Transverse colon (tissue), 4 donors: ENCODE measurements around the gene HELZ2. TPM values are rescaled to one million over a fixed set of nuclear protein-coding genes. Genes with fewer than 3 reads are reported as not detected.

Experiments
- DNase-seq: peaks from one replicate; pipeline ENCODE4 v3.0.0-alpha.2; 2019
- H3K27ac ChIP-seq, 4 donors: fragments of 200-600 bp; sonication (generic); 2 replicates each; pipeline ENCODE4 v1.5.1; 2016 to 2018; ENCODE audit warnings: inconsistent platforms in 4 of 4
- H3K27me3 ChIP-seq: fragments of 200-600 bp; sonication (generic); 2 replicates; pipeline ENCODE4 v1.5.1; 2017; ENCODE audit warnings: inconsistent platforms
- H3K36me3 ChIP-seq, 4 donors: fragments of 200-600 bp; sonication (generic); 2 replicates each; pipeline ENCODE4 v1.5.1; 2017 to 2019; ENCODE audit warnings: inconsistent platforms in 4 of 4
- H3K4me1 ChIP-seq, 4 donors: fragments of 200-600 bp; sonication (generic); 2 replicates each; pipeline ENCODE4 v1.5.1; 2017 to 2020; ENCODE audit warnings: inconsistent platforms in 4 of 4
- H3K4me3 ChIP-seq, 4 donors: fragments of 200-600 bp; sonication (generic); 1 replicate in 1 of 4; 2 replicates in 3 of 4; pipeline versions ENCODE4 v1.5.1 to v1.6.1; 2017 to 2019; ENCODE audit warnings: inconsistent platforms in 4 of 4
- H3K9me3 ChIP-seq, 2 donors: fragments of 200-600 bp; sonication (generic); 2 replicates each; pipeline ENCODE4 v1.5.1; 2017 to 2019; ENCODE audit warnings: inconsistent platforms in 2 of 2
- CTCF ChIP-seq, 5 experiments: fragments of 200-600 bp in 3 of 5; fragments of 450-650 bp in 2 of 5; sonication (generic) in 3 of 5; IDR thresholded peaks; 1 replicate in 2 of 5; 2 replicates in 3 of 5; pipeline ENCODE4 v1.5.1; 2016 to 2017; ENCODE audit warnings: antibody characterized with exemption in 5 of 5, inconsistent platforms in 3 of 5, mild to moderate bottlenecking in 2 of 5, moderate library complexity in 1 of 5
- EP300 ChIP-seq: sonication (generic); formaldehyde crosslinking; IDR thresholded peaks from one replicate; pipeline ENCODE4 v1.6.1; 2017; ENCODE audit warnings: antibody characterized with exemption, low read depth
- POLR2A ChIP-seq: fragments of 450-650 bp; IDR thresholded peaks from one replicate; pipeline ENCODE4 v1.6.1; 2016; ENCODE audit warnings: antibody characterized with exemption, mild to moderate bottlenecking, moderate library complexity
- POLR2AphosphoS5 ChIP-seq, 3 donors: sonication (generic); formaldehyde crosslinking; IDR thresholded peaks; one replicate each; pipeline ENCODE4 v1.6.1; 2016; ENCODE audit warnings: antibody characterized with exemption in 3 of 3
- WGBS, 2 donors: methylation state at CpG; one replicate each; pipeline ENCODE4 v1.1.5; 2018; ENCODE audit warnings: low coverage in 1 of 2; 5-methylcytosine and 5-hydroxymethylcytosine counted together
- in situ Hi-C, 4 donors: fragments of 200-750 bp; cut with MboI; loops; one replicate each; pipeline versions ENCODE4 v1.15.0 to v1.15.1; 2017; ENCODE audit warnings: low sequenced_read_pairs in 3 of 4, low pct_ligation_motif_present in 1 of 4, low pct_unique_long_range_greater_than_20kb in 1 of 4
- intact Hi-C: fragments of 100-400 bp; cut with DNase I; formaldehyde crosslinking; loops from one replicate; pipeline ENCODE4 v1.15.1; 2023; ENCODE audit warnings: low total_unique reads
- total RNA-seq, 4 donors: library from RNA; depleted of rRNA; stranded (reverse); fragments of >200 nt; gene quantifications; one replicate each; pipeline ENCODE4 v1.1.0, GENCODE V29; 2016

HELZ2 gene
- total RNA-seq, 4 donors from 2014 or later = 32.9 to 49.4 (median 38.8) TPM

GRCh38 chr20:63567136-63567385 is 7.0 kb downstream of the HELZ2 start:
- intact Hi-C loops = no loop called here
- DNase-seq = no peak
- Histone ChIP-seq H3K27me3 (no peaks in the 10 kb centered on the region), H3K27ac (peak overlapping the region in 1 of 4 donors; percentile 72), H3K4me1 (peaks cover 0 to 4% (median 0%) of the 10 kb centered on the region in 4 donors), H3K9me3 (no peaks in the 10 kb centered on the region), H3K4me3 (no peak overlapping the region), H3K36me3 (peaks cover 0 to 5% (median 2%) of the 10 kb centered on the region in 4 donors)
- TF ChIP-seq EP300 = no peak
- TF ChIP-seq POLR2AphosphoS5 (IDR thresholded peaks at IDR 0.05) = no peak
- no peak for TF ChIP-seq POLR2A
- no peak for TF ChIP-seq CTCF (IDR thresholded peaks at IDR 0.05)
- 86% methylated on average over 22 of the region's 22 CpGs; no CpG with 5 or more reads in 1 of the 2 donors for WGBS, 2 donors
- in situ Hi-C loops = no loop called here

- H3K27ac ChIP-seq = peak overlapping the region in 1 of 4 donors; percentile 72
- intact Hi-C loops (no loop called here), in situ Hi-C loops (no loop called here)
- H3K9me3 ChIP-seq = no peaks in the 10 kb centered on the region
- 90% methylated on average over 45 of the region's 46 CpGs; no CpG with 5 or more reads in 1 of the 2 donors for whole genome bisulfite sequencing, 2 donors
- H3K4me1 ChIP-seq = peaks cover 0 to 4% (median 0%) of the 10 kb centered on the region in 4 donors
- H3K4me3 ChIP-seq = no peak overlapping the region
- no peak for TF ChIP-seq EP300
- TF ChIP-seq POLR2AphosphoS5 (IDR thresholded peaks at IDR 0.05) = no peak
- TF ChIP-seq POLR2A = no peak
- TF ChIP-seq CTCF (IDR thresholded peaks at IDR 0.05) = no peak
- no peak for DNase-seq
- H3K36me3 ChIP-seq = peaks cover 0 to 5% (median 2%) of the 10 kb centered on the region in 4 donors
- H3K27me3 ChIP-seq = no peaks in the 10 kb centered on the region
These were observed 7.5 kb downstream of the HELZ2 start for GRCh38 chr20:63566395-63567135.

GRCh38 chr20:63565699-63566335 is 8.2 kb downstream of the HELZ2 start:
- H3K36me3 ChIP-seq = peaks cover 0 to 6% (median 3%) of the 10 kb centered on the region in 4 donors
- no peaks in the 10 kb centered on the region for H3K9me3 ChIP-seq
- 93% methylated on average over 42 of the region's 43 CpGs; no CpG with 5 or more reads in 1 of the 2 donors for WGBS, 2 donors
- intact Hi-C loops = no loop called here
- in situ Hi-C loops = no loop called here
- H3K27ac ChIP-seq = no peak overlapping the region
- TF ChIP-seq EP300 = no peak
- TF ChIP-seq CTCF (IDR thresholded peaks at IDR 0.05) = no peak
- no peak for TF ChIP-seq POLR2A
- TF ChIP-seq POLR2AphosphoS5 (IDR thresholded peaks at IDR 0.05) = no peak
- H3K27me3 ChIP-seq = no peaks in the 10 kb centered on the region
- DNase-seq = no peak
- no peak overlapping the region for H3K4me3 ChIP-seq
- peaks cover 0 to 4% (median 0%) of the 10 kb centered on the region in 4 donors for H3K4me1 ChIP-seq

GRCh38 chr20:63565021-63565698 is 8.9 kb downstream of the HELZ2 start:
- no peak for DNase-seq
- in situ Hi-C loops = no loop called here

More at GRCh38 chr20:63565021-63565698, 8.9 kb downstream of the HELZ2 start:
- H3K36me3 ChIP-seq = peaks cover 0 to 12% (median 3%) of the 10 kb centered on the region in 4 donors
- no peak overlapping the region for H3K4me3 ChIP-seq
- no peak for TF ChIP-seq EP300
- TF ChIP-seq CTCF (IDR thresholded peaks at IDR 0.05) = no peak
- TF ChIP-seq POLR2AphosphoS5 (IDR thresholded peaks at IDR 0.05) = no peak
- no peak for TF ChIP-seq POLR2A
- H3K9me3 ChIP-seq = no peaks in the 10 kb centered on the region
- intact Hi-C loops = no loop called here
- H3K27ac ChIP-seq = no peak overlapping the region
- no peaks in the 10 kb centered on the region for H3K27me3 ChIP-seq
- 96% methylated on average over 61 of the region's 61 CpGs; no CpG with 5 or more reads in 1 of the 2 donors for WGBS, 2 donors
- H3K4me1 ChIP-seq = peaks cover 0 to 4% (median 0%) of the 10 kb centered on the region in 4 donors
